Spleen (tissue), 7 donors: ENCODE measurements around the gene HRC.

ENCODE experiments used
- POLR2AphosphoS5 ChIP-seq, 3 donors: sonication (generic); formaldehyde crosslinking; IDR thresholded peaks; one replicate each; pipeline ENCODE4 v1.5.1; 2017; ENCODE audit warnings: antibody characterized with exemption in 3 of 3
- TF ChIP-seq, protein P1 (sequence below), 11 experiments: fragments of 200-600 bp in 7 of 11; fragments of 450-650 bp in 4 of 11; sonication (generic) in 4 of 11; IDR thresholded peaks in 8 of 11; conservative IDR thresholded peaks in 3 of 11; 1 replicate in 7 of 11; 2 replicates in 4 of 11; pipeline versions ENCODE4 v1.4.0 to v1.8.0; 2016 to 2021; ENCODE audit warnings: antibody characterized with exemption in 11 of 11, inconsistent platforms in 4 of 11, mild to moderate bottlenecking in 1 of 11
- donor health status: DM: no; HTN: no; CAD: no; lungs with moderate emphysema.
- donor health status: DM: no; HTN: no; CAD: no.
- donor health status: DM: no; HTN: no; CAD: no.

DNA sequence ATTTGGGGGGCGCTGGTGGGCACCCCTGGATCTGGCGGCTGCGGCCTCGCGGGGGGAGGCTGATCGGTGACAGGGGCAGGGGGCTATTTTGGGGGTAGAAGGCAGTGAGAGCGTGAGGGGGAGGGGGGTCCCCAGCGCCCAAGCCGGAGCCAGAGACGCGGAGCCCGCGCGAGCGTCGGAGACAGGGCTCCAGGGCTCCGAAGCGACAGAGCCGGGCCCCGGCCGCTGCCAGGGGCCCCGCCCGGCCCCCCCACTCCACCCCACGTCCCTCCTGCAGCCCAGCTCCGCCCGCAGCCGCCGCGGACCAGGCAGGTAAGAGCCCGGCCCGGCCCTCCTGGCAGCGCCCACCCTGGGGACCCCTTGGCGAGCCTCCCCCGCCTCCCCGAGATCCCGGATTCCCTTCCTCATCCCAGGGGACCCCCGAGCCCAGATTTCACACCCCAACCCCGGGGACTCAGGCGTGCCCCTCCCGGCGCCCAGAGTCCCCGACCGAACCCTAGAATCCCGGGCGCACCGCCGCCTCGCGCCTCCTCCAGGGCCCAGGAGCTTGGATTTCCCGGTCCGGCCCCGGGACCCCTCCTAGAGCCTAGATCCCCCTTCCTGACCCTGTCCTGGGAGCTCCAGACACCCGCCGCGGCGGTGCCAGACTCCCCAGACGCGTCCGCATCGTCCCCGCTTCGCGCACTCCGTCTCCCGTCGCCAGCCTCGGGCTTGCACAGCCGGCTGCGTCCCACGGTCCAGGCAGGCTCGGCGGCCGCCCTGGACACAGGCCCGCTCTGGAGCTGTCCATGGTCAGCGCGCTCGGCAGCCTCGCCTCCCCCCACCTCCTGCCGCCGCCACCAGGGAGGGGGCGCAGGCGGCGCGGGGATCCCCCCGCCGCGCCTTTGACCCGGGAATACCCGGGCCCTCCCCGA is 35.5 kb downstream of the HRC start, which contains the start of gene PPFIA3:
- TF ChIP-seq, protein P1, sequence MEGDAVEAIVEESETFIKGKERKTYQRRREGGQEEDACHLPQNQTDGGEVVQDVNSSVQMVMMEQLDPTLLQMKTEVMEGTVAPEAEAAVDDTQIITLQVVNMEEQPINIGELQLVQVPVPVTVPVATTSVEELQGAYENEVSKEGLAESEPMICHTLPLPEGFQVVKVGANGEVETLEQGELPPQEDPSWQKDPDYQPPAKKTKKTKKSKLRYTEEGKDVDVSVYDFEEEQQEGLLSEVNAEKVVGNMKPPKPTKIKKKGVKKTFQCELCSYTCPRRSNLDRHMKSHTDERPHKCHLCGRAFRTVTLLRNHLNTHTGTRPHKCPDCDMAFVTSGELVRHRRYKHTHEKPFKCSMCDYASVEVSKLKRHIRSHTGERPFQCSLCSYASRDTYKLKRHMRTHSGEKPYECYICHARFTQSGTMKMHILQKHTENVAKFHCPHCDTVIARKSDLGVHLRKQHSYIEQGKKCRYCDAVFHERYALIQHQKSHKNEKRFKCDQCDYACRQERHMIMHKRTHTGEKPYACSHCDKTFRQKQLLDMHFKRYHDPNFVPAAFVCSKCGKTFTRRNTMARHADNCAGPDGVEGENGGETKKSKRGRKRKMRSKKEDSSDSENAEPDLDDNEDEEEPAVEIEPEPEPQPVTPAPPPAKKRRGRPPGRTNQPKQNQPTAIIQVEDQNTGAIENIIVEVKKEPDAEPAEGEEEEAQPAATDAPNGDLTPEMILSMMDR (IDR thresholded peaks at IDR 0.05 in 8 of 11, conservative IDR thresholded peaks at IDR 0.05 in 3 of 11) = no peak
- TF ChIP-seq POLR2AphosphoS5 (IDR thresholded peaks at IDR 0.05) = peak in 2 of 3 donors; percentile 7 to 66
